Measurements from ENCODE around the gene NECAB2. TPM values are rescaled to one million over a fixed set of nuclear protein-coding genes. Genes with fewer than 3 reads are reported as not detected.

NECAB2 gene
- polyA plus RNA-seq, 2 of the 4 experiments (the other 2 are of a cell fraction): 1.1 to 1.4 TPM

- ChIA-PET CTCF (interaction anchor here (0.5 to 16.1 kb wide), 25 partner anchors 8 to 551 kb away, joined by 3 to 414 read pairs (median 5); partner anchors contain the start of gene SLC38A8), POLR2A (interaction anchor here (1.4 to 1.5 kb wide), 2 partner anchors 10 to 60 kb away, joined by 5 to 6 read pairs; no protein-coding TSS in a partner anchor)
- WGBS (ENCODE audit: missing lambda C conversion rate): 10% methylated on average over 9 of the region's 9 CpGs
- DNase-seq (ENCODE audit: low read depth in 1 of 2, low spot score in 1 of 2) (peak in 1 of 2 experiments; percentile 61), ATAC-seq (peak in 1 of 2 experiments; percentile 7; a peak in 4 of 6 replicates), FAIRE-seq (no peak)
- TF ChIP-seq JUN (IDR thresholded peaks at IDR 0.05): 0 out of 5 replicates have a peak, but pooled peaks of 1 of the 2 experiments have one; percentile 24
- no peak for TF ChIP-seq ZNF302 (CRISPR knock-in tag; IDR thresholded peaks at IDR 0.05)
- peak; percentile 58; the same call in 1 of the 2 replicates for TF ChIP-seq TP53 (CRISPR knock-in tag; IDR thresholded peaks at IDR 0.05)
- TF ChIP-seq HEYL (CRISPR knock-in tag; IDR thresholded peaks at IDR 0.05): no peak
- no peak for TF ChIP-seq FOSL2 (IDR thresholded peaks at IDR 0.05)
- peak; percentile 4; the same call in 1 of the 2 replicates for TF ChIP-seq FOSL2 (CRISPR knock-in tag; IDR thresholded peaks at IDR 0.05)
- no peak for TF ChIP-seq TFCP2L1 (CRISPR knock-in tag; IDR thresholded peaks at IDR 0.05)
- Histone ChIP-seq H3K4me3 (peak overlapping the region; percentile 67), H3K4me1 (peaks cover 38% of the 10 kb centered on the region), H3K9me3 (no peaks in the 10 kb centered on the region), H3K27ac (peak overlapping the region; percentile 64 to 93), H3K4me2 (peak overlapping the region; percentile 85)
These were observed 13.4 kb upstream of the NECAB2 start for GRCh38 chr16:83954577-83955016.

GRCh38 chr16:83955218-83956130 is 12.6 kb upstream of the NECAB2 start:
- ChIA-PET CTCF (interaction anchor here (0.5 to 16.1 kb wide), 24 partner anchors 7 to 531 kb away, joined by 3 to 414 read pairs (median 6); partner anchors contain the start of gene SLC38A8), POLR2A (no interaction called here)
- H3K27ac ChIP-seq: peak overlapping the region; percentile 64 to 93
- no peak for DNase-seq (ENCODE audit: low read depth in 1 of 2, low spot score in 1 of 2)
- H3K9me3 ChIP-seq: no peaks in the 10 kb centered on the region
- H3K4me1 ChIP-seq: peaks cover 38% of the 10 kb centered on the region
- H3K4me3 ChIP-seq: peak overlapping the region; percentile 67
- WGBS (ENCODE audit: missing lambda C conversion rate): 50% methylated on average over 21 of the region's 23 CpGs
- TF ChIP-seq HMGXB4 (CRISPR knock-in tag; IDR thresholded peaks at IDR 0.05; ENCODE audit: borderline replicate concordance) (no peak), USF2 (IDR thresholded peaks at IDR 0.05) (no peak), JUNB (IDR thresholded peaks at IDR 0.05) (no peak), ELK1 (IDR thresholded peaks at IDR 0.05; ENCODE audit: low read depth, low read length) (no peak), NFE2L2 (conservative IDR thresholded peaks at IDR 0.05; ENCODE audit: low read length) (no peak), TFCP2L1 (CRISPR knock-in tag; IDR thresholded peaks at IDR 0.05) (no peak), RFX5 (IDR thresholded peaks at IDR 0.05) (no peak), GATA3 (IDR thresholded peaks at IDR 0.05; ENCODE audit: borderline replicate concordance) (no peak), FOSB (CRISPR knock-in tag; IDR thresholded peaks at IDR 0.05) (no peak), FOSL2 (IDR thresholded peaks at IDR 0.05) (no peak), FOSL2 (CRISPR knock-in tag; IDR thresholded peaks at IDR 0.05) (no peak), ZNF302 (CRISPR knock-in tag; IDR thresholded peaks at IDR 0.05) (no peak), HDAC2 (IDR thresholded peaks at IDR 0.05) (no peak), REST (IDR thresholded peaks at IDR 0.05) (no peak), PBX3 (IDR thresholded peaks at IDR 0.05) (no peak), EHMT2 (IDR thresholded peaks at IDR 0.05; ENCODE audit: low read depth) (no peak), NR3C1 (IDR thresholded peaks at IDR 0.05) (no peak), ESRRA (IDR thresholded peaks at IDR 0.05; ENCODE audit: borderline replicate concordance, low read length) (no peak)
- no peak for ATAC-seq
- H3K4me2 ChIP-seq: peak overlapping the region; percentile 85
- FAIRE-seq: no peak

All from A549 (cell line).